HL-60/S4 (cell line): Measurements from ENCODE around the gene ZKSCAN5.
"Not testable (repeated sequence)": the region's sequence is repeated elsewhere in the genome, so short reads cannot be mapped to it uniquely, and the experiment has no call there.

Experiments
- in situ Hi-C: fragments of 300-500 bp; cut with MboI; formaldehyde crosslinking; loops from 2 replicates; pipeline ENCODE4 v1.14.3; 2022; ENCODE audit warnings: low sequenced_read_pairs

ZKSCAN5 gene

DNA sequence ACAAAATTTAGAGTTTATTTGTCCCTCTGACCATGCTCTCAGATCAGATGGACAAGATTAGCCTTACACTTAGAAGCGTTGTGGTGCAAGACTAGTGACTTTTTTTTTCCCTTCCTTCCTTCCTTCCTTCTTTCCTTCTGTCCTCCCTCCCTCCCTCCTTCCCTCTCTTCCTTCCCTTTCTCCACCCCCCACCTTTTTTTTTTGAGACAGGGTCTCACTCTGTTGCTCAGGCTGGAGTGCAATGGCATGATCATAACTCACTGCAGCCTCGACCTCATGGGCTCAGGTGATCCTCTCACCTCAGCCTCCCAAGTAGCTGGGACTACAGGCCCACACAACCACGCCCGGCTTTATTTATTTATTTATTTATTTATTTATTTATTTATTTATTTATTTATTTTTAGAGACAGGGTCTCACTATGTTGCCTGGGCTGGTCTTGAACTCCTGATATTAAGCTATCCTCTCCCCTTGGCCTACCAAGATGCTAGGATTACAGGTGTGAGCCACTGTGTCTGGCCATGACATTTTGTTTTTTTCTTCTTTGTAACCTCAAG lies 76.4 kb downstream of the ZKSCAN5 start:
- in situ Hi-C loops, result not testable (repeated sequence)
